Pancreas (tissue), 10 donors: Measurements from ENCODE around the gene IL17RA. TPM values are rescaled to one million over a fixed set of nuclear protein-coding genes. Genes with fewer than 3 reads are reported as not detected.

ENCODE experiments used
- ATAC-seq, 4 donors: fragments of 200-7000 bp; cut with Tn5 transposase; one replicate each; pipeline versions ENCODE4 v1.8.0 to v1.9.1; 2020; ENCODE audit warnings: mild to moderate bottlenecking in 4 of 4, moderate library complexity in 4 of 4
- DNase-seq, 6 donors: peaks; one replicate each; pipeline ENCODE4 v3.0.0-alpha.2; 2020
- FAIRE-seq: peaks from 2 replicates; lab custom pipeline; 2012; peaks lifted over from hg19 to GRCh38; lab: Jason Lieb, UNC
- H3K27ac ChIP-seq, 4 donors: fragments of 200-600 bp; sonication (generic); 1 replicate in 3 of 4; 2 replicates in 1 of 4; pipeline versions ENCODE4 v1.5.0 to v1.8.0; 2020
- H3K27me3 ChIP-seq, 4 donors: fragments of 200-600 bp; one replicate each; pipeline ENCODE4 v1.8.0; 2021
- H3K36me3 ChIP-seq, 3 donors: fragments of 200-600 bp; sonication (generic) in 1 of 3; one replicate each; pipeline versions ENCODE4 v1.5.0 to v1.8.0; 2020 to 2021
- H3K4me1 ChIP-seq, 3 donors: fragments of 200-600 bp; one replicate each; pipeline ENCODE4 v1.8.0; 2021
- H3K4me3 ChIP-seq, 4 donors: fragments of 200-600 bp; sonication (generic) in 2 of 4; one replicate each; pipeline versions ENCODE4 v1.5.0 to v1.8.0; 2020 to 2021
- H3K9me3 ChIP-seq, 4 donors: fragments of 200-600 bp; one replicate each; pipeline ENCODE4 v1.8.0; 2021
- WGBS, 2 donors: extraction: QIAGEN DNeasy Blood & Tissue Kit; methylation state at CpG; one replicate each; pipeline ENCODE4 v1.1.7; 2013; 5-methylcytosine and 5-hydroxymethylcytosine counted together
- intact Hi-C, 3 donors: fragments of 100-400 bp; cut with DNase I; formaldehyde crosslinking; loops; one replicate each; pipeline versions ENCODE4 v1.11.1 to v1.14.2; 2022
- polyA plus RNA-seq, 2 donors: library from polyadenylated mRNA; stranded (reverse); fragments of 200-250 nt; gene quantifications; one replicate each; pipeline ENCODE4 v1.2.3, GENCODE V29; 2013
- total RNA-seq, 6 donors: library from RNA; stranded (reverse); fragmentation: NEBNext Ultra II Directional in 4 of 6; extraction: Animal tissue kit (Norgen Biotek cat#: 25700) in 4 of 6; gene quantifications; one replicate each; pipeline versions ENCODE4 v1.2.1 to v1.2.4, GENCODE V29; 2021 to 2023
- TF ChIP-seq, protein P1 (sequence below), 4 donors: fragments of 200-600 bp; sonication (generic) in 3 of 4; IDR thresholded peaks; one replicate each; pipeline versions ENCODE4 v1.5.0 to v1.8.0; 2021; ENCODE audit warnings: antibody characterized with exemption in 4 of 4
- donor health status: healthy with polysubstance abuse.
- donor health status: DM: no; HTN: no; CAD: no; lungs with moderate emphysema.
- donor health status: DM: no; HTN: no; CAD: no.
- donor health status: control.
- donor health status: control.
- donor health status: Bipolar disorder and iron deficiency.
- donor health status: DM: yes; HTN: yes; CAD: no.
- donor health status: DM: no; HTN: no; CAD: no.
- donor health status: DM: no; HTN: no; CAD: no.
- donor health status: DM: yes; HTN: yes; CAD: no.

The IL17RA gene
- total and polyA plus RNA-seq, 8 donors: 3.8 to 17.0 (median 8.1) TPM

DNA sequence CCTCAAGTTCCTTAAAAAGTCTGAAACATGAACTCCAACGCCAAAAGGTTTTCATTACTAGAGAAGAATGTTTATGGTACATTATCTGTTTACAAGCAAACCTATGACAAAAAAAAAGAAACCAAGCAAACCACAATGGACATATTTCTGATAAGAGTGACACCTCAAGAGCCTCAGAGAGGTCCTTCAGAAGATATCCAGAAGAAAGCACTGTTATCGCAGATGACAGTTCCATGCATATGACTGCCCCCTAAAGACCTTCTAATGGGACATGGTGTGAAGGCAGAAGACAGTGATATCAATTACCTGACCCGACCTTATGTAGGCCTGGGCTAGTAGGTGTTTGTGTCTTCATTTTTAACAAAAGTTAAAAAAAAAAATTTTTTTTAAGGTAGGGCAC lies 71.1 kb downstream of the IL17RA start:
- no peaks in the 10 kb centered on the region for H3K36me3 ChIP-seq
- TF ChIP-seq, protein P1, sequence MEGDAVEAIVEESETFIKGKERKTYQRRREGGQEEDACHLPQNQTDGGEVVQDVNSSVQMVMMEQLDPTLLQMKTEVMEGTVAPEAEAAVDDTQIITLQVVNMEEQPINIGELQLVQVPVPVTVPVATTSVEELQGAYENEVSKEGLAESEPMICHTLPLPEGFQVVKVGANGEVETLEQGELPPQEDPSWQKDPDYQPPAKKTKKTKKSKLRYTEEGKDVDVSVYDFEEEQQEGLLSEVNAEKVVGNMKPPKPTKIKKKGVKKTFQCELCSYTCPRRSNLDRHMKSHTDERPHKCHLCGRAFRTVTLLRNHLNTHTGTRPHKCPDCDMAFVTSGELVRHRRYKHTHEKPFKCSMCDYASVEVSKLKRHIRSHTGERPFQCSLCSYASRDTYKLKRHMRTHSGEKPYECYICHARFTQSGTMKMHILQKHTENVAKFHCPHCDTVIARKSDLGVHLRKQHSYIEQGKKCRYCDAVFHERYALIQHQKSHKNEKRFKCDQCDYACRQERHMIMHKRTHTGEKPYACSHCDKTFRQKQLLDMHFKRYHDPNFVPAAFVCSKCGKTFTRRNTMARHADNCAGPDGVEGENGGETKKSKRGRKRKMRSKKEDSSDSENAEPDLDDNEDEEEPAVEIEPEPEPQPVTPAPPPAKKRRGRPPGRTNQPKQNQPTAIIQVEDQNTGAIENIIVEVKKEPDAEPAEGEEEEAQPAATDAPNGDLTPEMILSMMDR (IDR thresholded peaks at IDR 0.05): no peak
- intact Hi-C loops: no loop called here
- 75 to 79% methylated on average over 3 of the region's 3 CpGs for WGBS, 2 donors
- H3K4me1 ChIP-seq: peaks cover 12 to 29% (median 12%) of the 10 kb centered on the region in 3 donors
- H3K27me3 ChIP-seq: no peaks in the 10 kb centered on the region
- H3K4me3 ChIP-seq: no peak overlapping the region
- no peak for DNase-seq
- H3K27ac ChIP-seq: no peak overlapping the region
- H3K9me3 ChIP-seq: no peaks in the 10 kb centered on the region
- no peak for ATAC-seq
- FAIRE-seq: no peak

DNA sequence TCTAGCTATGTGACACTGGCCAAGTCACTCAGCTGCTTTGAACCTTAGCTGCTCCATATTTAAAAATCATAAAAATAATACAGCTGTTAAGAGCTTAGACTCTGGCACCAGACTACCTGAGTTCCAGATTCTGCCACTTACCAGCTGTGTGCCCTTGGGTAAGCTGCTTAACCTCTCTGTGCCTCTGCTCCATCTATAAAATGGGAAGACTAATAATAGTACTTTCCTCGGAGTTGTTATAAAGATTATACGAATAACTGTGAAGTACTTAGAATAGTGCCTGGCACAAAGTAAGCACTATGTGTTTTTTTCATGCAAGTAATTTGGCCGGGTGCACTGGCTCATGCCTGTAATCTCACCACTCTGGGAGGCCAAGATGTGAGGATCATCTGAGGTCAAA lies 72.9 kb downstream of the IL17RA start:
- H3K27ac ChIP-seq: no peak overlapping the region
- no peak for FAIRE-seq
- intact Hi-C loops: no loop called here
- no peak for ATAC-seq
- WGBS, 2 donors: 76 to 86% methylated on average over 3 of the region's 3 CpGs
- no peaks in the 10 kb centered on the region for H3K27me3 ChIP-seq
- no peak for DNase-seq
- H3K9me3 ChIP-seq: no peaks in the 10 kb centered on the region
- H3K36me3 ChIP-seq: no peaks in the 10 kb centered on the region
- H3K4me3 ChIP-seq: peak overlapping the region in 2 of 4 donors; percentile 59 to 90
- peaks cover 8 to 23% (median 8%) of the 10 kb centered on the region in 3 donors for H3K4me1 ChIP-seq
- TF ChIP-seq, protein P1 (IDR thresholded peaks at IDR 0.05): no peak

DNA sequence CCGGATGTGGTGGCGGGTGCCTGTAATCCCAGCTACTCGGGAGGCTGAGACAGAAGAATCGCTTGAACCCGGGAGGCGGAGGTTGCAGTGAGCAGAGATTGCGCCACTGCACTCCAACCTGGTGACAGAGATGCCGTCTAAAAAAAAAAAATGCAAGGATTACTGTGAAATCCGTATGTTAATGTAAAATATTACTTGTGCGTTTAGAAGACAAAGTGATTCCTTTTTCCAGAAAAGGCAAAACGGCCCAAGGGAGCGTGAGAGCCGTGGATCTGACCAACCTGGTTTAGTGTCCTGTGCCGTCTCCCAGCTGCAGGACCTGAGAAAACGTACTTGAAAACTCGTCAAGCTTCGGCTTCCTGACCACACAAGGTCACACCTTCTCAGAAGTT lies 73.4 kb downstream of the IL17RA start:
- intact Hi-C loops: no loop called here
- 35 to 36% methylated on average over 17 of the region's 17 CpGs for WGBS, 2 donors
- H3K27ac ChIP-seq: peak overlapping the region; percentile 76 to 89 (median 83)
- H3K4me3 ChIP-seq: peak overlapping the region; percentile 54 to 90 (median 64)
- FAIRE-seq: no peak
- peaks cover 7 to 23% (median 8%) of the 10 kb centered on the region in 3 donors for H3K4me1 ChIP-seq
- DNase-seq: no peak
- no peaks in the 10 kb centered on the region for H3K36me3 ChIP-seq
- no peaks in the 10 kb centered on the region for H3K27me3 ChIP-seq
- no peak for ATAC-seq
- no peaks in the 10 kb centered on the region for H3K9me3 ChIP-seq
- TF ChIP-seq, protein P1 (IDR thresholded peaks at IDR 0.05): no peak

GRCh38 chr22:17158568-17159503 lies 74.0 kb downstream of the IL17RA start, which contains the start of gene HDHD5:
HDHD5 (minus strand) TSS chr22:17159277; CDS start chr22:17159251, 26 bp downstream.
- intact Hi-C loops: no loop called here
- H3K4me1 ChIP-seq: peaks cover under 1 to 17% (median 8%) of the 10 kb centered on the region in 3 donors

More at GRCh38 chr22:17158568-17159503, 74.0 kb downstream of the IL17RA start, which contains the start of gene HDHD5:
- no peaks in the 10 kb centered on the region for H3K27me3 ChIP-seq
- H3K36me3 ChIP-seq: no peaks in the 10 kb centered on the region
- 0% methylated on average over 109 to 114 of the region's 114 CpGs for WGBS, 2 donors
- ATAC-seq: peak; percentile 89 to 95 (median 92)
- H3K9me3 ChIP-seq: no peaks in the 10 kb centered on the region
- FAIRE-seq: no peak
- H3K4me3 ChIP-seq: peak within 1 kb of the TSS; percentile 54 to 90 (median 64)
- peak within 1 kb of the TSS; percentile 76 to 89 (median 83) for H3K27ac ChIP-seq
- TF ChIP-seq, protein P1 (IDR thresholded peaks at IDR 0.05): no peak
- peak; percentile 86 to 96 (median 90) for DNase-seq
